GM12891 (cell line): ENCODE results near the gene ELL.

ENCODE experiments used
- POU2F2 ChIP-seq: IDR thresholded peaks from 2 replicates; pipeline ENCODE4 v1.6.1; 2011; ENCODE audit warnings: low read depth, mild to moderate bottlenecking, control low read depth, low read length, moderate library complexity
- SPI1 ChIP-seq: IDR thresholded peaks from 2 replicates; pipeline ENCODE4 v1.6.1; 2011; ENCODE audit warnings: low read depth, low read length, control low read depth

DNA sequence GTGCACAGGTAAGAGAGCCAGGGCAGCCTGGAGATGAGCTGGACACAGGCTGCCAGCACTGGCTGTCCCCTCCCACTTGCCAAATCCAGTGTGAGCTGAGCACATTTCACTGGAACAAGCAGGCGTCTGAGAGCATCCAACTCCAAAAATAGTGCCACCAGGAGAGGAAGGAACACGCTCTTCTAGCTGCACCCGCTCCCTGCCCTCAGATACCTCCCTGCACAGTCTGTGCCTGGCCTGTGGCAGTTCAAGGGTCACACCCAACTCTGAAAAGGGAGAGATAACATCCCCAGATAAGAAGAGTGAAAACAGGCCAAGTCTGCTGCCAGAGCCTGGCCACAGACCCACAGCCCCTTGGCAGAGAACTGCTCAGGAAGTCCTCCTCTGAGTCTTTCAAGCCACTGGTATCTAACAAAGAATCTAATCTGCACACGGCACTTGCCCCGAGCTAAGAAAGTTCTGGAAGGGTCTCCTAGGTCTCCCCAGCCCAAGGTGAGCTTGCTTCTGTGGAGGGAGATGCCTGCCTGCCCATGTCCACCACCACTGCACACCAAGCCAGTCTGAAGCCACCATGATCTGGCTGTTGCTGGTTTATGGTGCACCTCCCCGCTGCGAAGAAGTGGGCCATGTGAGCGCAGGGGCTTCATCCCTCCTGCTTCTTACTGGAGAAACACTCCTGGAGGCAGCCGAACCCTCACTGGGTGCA, 14.7 kb downstream of the ELL start:
- TF ChIP-seq POU2F2 = no peak
- no peak for TF ChIP-seq SPI1
